CD4-positive, CD25-positive, alpha-beta regulatory T cell (primary cell): ENCODE measurements around the gene C12orf76. TPM values are rescaled to one million over a fixed set of nuclear protein-coding genes. Genes with fewer than 3 reads are reported as not detected.

Experiments used
- polyA plus RNA-seq, 4 donors: library from polyadenylated mRNA; unstranded; fragments of 300-500 nt; fragmentation: Illumina TruSeq; gene quantifications; one replicate each; pipeline ENCODE4 v1.2.3, GENCODE V29; 2021
- total RNA-seq: library from RNA; stranded (reverse); gene quantifications from one replicate; pipeline ENCODE4 v1.2.3, GENCODE V29; 2022

Gene C12orf76
- total and polyA plus RNA-seq, 5 donors from 2014 or later, result 13.5 to 22.6 (median 17.5) TPM

Other genes starting within 250 kb of the C12orf76 start
- gene TRPV4, start 215.1 kb downstream of the C12orf76 start, total RNA-seq, result not detected
- gene TRPV4, start 215.1 kb downstream of the C12orf76 start, polyA plus RNA-seq, result not detected
- gene GLTP, start 168.0 kb downstream of the C12orf76 start, total RNA-seq, result 31.1 TPM
- gene GLTP, start 168.0 kb downstream of the C12orf76 start, polyA plus RNA-seq, result 10 to 100 TPM; 36.1 to 48.9 (median 38.4) TPM
- 29.8 TPM for gene TCHP, start 148.2 kb downstream of the C12orf76 start, total RNA-seq
- gene TCHP, start 148.2 kb downstream of the C12orf76 start, polyA plus RNA-seq, result 10 to 100 TPM in 2 of 4 donors, 1 to 10 TPM in 2; 9.0 to 11.7 (median 9.8) TPM
- gene GIT2, start 52.2 kb downstream of the C12orf76 start, total RNA-seq, result 95.3 TPM
- 10 to 100 TPM; 79.0 to 87.6 (median 81.7) TPM for gene GIT2, start 52.2 kb downstream of the C12orf76 start, polyA plus RNA-seq
- gene ANKRD13A, start 49.1 kb downstream of the C12orf76 start, total RNA-seq, result 71.0 TPM
- gene ANKRD13A, start 49.1 kb downstream of the C12orf76 start, polyA plus RNA-seq, result 10 to 100 TPM; 36.6 to 48.2 (median 41.1) TPM
- gene IFT81, start 75.8 kb upstream of the C12orf76 start, total RNA-seq, result 0.91 TPM
- gene IFT81, start 75.8 kb upstream of the C12orf76 start, polyA plus RNA-seq, result under 1 TPM in 3 of 4 donors, not detected in 1; 0.10 to 0.16 (median 0.11) TPM
- 119 TPM for gene ATP2A2, start 232.7 kb upstream of the C12orf76 start, total RNA-seq
- gene ATP2A2, start 232.7 kb upstream of the C12orf76 start, polyA plus RNA-seq, result 1 to 10 TPM; 3.3 to 5.4 (median 4.2) TPM